ENCODE measurements around the gene LYZL6.
"Not testable (repeated sequence)": the region's sequence is repeated elsewhere in the genome, so short reads cannot be mapped to it uniquely, and the experiment has no call there.

Gene LYZL6

DNA sequence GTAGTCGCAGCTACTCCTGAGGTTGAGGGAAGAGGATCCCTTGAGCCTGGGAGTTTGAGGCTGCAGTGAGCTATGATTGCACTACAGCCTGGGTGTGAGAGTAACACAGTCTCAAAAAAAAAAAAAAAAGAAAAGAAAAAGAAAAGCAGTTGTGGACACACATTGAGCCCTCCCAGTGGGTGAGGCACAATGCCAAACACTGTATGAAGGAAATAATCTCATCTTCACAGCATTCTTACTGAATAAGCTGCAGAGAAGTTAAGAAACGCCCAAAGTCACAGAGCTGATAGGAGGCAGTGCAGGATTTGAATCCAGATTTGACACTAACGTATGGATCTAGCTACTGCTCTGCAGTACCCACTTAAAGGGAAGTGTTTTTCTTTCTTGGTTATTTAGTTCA, 5.9 kb upstream of the LYZL6 start:
- DNase-seq (ENCODE audit: low read depth) = no peak
- H3K4me3 ChIP-seq (ENCODE audit: low read depth, low read length) = no peak overlapping the region

DNA sequence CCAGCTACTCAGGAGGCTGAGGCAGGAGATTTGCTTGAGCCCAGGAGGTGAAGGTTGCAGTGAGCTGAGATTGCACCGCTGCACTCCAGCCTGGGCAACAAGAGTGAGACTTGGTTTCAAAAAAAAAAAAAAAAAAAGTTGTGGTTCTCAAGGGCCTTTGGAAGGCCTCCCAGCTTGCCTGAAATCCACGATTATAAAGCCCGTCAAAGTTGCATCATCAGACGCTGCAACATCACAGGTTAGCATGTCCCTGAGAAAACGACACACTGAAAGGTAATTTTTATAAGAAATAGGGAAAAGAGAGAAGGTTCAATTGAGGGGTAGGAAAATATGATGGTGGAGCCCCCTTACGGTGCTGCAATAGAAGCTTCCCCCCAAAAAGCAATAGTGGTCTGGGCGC, 4.6 kb upstream of the LYZL6 start:
- no peak overlapping the region for H3K4me3 ChIP-seq (ENCODE audit: low read depth, low read length)
- no peak for DNase-seq (ENCODE audit: low read depth)

DNA sequence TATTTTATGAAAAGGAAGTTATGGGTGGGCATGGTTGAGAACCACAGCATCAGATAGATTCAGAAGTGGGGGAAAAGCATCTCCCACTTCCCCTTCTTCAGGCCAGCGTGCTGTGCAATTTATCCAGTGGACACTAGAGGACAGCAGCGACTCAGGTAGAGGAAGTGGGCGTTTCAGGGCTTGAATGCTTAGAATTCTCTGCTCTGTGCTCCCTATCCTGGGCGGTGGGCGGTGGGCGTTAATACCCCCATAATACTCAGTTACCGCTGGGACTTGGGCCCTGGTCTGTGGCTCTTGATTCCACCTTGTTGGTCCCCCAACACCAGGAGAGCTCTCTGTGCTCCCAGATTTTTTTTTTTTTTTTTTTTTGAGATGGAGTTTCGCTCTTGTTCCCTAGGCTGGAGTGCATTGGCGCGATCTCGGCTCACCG, 3.7 kb upstream of the LYZL6 start:
- H3K4me3 ChIP-seq (ENCODE audit: low read depth, low read length) = no peak overlapping the region
- DNase-seq (ENCODE audit: low read depth) = no peak

DNA sequence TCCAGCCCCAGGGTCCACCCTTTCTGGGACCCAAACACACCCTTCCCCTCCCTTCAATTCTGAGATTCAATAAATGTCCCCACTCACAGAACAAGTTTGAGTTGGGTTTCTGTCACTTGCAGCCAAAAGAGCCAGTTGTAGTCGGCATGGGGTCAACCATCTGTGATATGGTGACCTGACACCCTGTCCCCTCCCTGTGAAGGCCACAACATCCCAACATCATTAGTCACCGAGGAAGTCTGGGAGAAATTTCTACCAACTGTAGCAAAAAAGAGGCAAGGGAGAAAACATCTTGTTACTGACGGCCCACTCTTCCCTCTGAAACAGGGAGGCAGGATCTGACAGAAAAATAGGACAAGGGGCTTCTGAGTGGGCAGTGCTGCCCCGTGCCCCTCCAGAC, 638 bp upstream of the LYZL6 start:
- H3K4me3 ChIP-seq (ENCODE audit: low read depth, low read length) = no peak overlapping the region
- no peak for DNase-seq (ENCODE audit: low read depth)

DNA sequence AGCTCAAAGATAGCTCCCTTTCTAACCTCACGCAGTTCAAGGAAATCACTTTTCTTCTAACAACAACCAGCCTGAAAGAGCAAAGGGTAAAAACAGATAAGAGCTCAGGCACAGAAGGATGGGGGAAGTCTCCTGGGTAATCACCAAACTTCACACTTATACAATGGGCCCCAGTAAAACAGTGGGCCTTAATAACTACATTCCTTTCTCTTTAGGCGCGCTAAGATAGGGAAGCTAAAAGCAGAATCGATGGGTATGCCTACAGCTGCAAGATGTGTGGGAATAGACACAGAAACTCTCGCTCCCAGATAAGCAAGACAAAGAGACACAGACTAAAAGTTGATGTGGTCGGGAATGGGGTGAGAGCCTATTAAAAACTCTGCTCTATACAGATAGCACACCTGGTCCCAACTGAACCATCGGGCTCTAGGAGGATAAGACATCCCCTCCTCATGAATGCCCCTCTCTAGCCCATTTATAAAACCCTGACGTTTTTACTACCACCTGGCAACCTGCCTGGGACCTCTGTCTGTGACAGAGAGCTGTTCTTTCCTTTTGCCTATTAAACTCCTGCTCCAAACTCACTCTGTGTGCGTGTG, 826 bp downstream of the LYZL6 start:
- no peak overlapping the region for H3K4me3 ChIP-seq (ENCODE audit: low read depth, low read length)
- no peak for DNase-seq (ENCODE audit: low read depth)

DNA sequence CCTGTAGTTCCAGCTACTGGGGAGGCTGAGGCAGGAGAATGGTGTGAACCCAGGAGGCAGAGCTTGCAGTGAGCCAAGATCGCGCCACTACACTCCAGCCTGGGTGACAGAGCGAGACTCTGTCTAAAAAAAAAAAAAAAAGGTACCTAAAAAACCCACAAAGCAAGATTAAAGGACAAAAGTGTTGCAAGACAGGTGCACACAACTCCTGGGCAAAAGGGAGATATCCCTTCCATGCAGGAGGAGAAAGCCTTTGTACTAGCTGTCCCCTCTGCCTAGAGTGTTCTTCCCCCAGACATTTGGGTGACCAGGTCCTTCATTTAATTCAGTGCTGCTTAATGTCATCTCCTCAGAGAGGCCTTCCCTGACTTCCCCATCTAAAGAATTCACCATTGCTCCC, 5.0 kb downstream of the LYZL6 start:
- DNase-seq (ENCODE audit: low read depth); H3K4me3 ChIP-seq (ENCODE audit: low read depth, low read length): not testable (repeated sequence)

DNA sequence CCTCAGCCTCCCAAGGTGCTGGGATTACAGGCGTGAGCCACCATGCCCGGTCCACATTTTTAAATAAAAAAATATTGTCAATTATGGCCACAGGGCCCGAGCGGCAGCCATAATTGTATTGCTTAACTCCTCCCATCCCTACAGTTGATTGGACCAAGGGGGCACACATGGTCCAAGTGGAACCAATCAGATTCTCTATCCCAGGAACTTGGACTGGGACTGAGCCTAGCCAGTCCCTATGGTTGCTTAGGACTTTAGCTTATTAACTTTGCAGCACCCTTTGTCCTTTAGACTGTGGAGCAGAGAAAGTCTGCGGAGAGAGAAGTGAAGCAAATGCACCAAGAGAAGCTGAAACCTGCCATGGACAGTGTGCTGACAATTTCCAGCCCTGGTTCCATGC, 7.5 kb downstream of the LYZL6 start:
- no peak overlapping the region for H3K4me3 ChIP-seq (ENCODE audit: low read depth, low read length)
- no peak for DNase-seq (ENCODE audit: low read depth)

DNA sequence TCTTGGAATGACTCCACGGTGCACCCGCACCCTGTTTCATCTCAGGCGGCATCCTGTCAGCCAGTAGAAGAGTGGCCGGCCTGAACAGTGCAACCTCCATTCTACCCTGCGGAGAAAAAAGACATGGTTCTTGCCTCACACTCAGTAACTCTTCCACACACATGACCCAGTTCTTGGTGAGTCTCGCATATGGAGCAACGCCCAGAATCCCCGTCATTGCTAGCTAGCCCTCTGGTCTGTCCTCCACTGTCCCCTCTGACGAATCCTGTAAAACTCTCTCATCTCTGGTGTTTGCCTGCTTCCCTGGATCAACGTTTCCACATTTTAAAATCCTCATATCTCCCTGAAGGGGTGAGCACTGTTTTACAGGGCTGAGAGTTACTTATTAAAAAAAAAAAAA, 8.8 kb downstream of the LYZL6 start:
- no peak overlapping the region for H3K4me3 ChIP-seq (ENCODE audit: low read depth, low read length)
- no peak for DNase-seq (ENCODE audit: low read depth)

DNA sequence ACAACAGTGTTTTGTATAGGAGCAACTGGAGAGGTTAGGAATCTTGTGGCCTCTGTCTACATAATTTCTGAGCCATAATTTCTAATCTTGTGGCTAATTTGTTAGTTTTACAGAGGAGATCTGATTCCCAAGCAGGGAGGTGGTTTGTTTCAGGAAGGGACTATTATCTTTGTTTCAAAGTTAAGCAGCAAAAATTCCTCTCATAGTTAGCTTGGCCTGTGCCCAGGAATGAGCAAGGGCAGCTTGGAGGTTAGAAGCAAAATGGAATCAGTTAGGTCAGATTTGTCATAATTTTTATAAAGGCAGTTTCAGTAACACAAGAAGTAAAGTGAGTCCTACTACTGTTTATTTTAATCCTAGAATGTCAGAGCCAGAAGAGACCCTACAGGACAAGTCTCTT, 10.9 kb downstream of the LYZL6 start:
- H3K4me3 ChIP-seq (ENCODE audit: low read depth, low read length) = no peak overlapping the region
- no peak for DNase-seq (ENCODE audit: low read depth)

DNA sequence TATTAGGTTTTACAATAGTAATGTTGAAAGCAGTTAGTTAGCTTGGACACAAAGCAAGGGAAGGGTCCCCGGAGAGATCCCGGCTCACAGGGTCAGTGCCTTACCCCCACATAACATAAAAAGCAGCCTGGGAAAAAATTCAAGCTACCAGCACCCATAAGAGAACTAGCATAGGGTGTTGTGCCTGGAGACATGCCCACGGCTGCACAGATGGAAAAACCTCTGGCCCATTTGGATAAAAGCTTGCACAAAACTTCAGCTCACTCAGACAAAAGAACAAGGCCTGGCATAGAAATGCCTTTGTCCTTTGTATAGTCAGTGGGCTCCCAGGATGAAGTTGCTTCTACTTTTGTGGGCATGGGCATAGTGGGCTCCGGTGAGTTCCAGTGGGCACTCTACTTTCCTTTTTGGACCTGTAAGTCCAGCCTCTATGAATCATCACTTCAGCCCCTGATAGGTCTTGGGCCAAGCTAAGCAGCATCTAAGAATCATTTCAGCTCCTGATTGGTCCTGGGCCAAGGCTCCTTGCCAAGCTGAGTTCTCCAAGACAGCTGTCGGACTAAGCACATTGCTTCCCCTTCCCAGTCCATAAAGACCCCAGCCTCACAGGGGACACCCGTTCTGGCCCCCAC, 11.6 kb downstream of the LYZL6 start:
- no peak overlapping the region for H3K4me3 ChIP-seq (ENCODE audit: low read depth, low read length)
- DNase-seq (ENCODE audit: low read depth) = no peak

DNA sequence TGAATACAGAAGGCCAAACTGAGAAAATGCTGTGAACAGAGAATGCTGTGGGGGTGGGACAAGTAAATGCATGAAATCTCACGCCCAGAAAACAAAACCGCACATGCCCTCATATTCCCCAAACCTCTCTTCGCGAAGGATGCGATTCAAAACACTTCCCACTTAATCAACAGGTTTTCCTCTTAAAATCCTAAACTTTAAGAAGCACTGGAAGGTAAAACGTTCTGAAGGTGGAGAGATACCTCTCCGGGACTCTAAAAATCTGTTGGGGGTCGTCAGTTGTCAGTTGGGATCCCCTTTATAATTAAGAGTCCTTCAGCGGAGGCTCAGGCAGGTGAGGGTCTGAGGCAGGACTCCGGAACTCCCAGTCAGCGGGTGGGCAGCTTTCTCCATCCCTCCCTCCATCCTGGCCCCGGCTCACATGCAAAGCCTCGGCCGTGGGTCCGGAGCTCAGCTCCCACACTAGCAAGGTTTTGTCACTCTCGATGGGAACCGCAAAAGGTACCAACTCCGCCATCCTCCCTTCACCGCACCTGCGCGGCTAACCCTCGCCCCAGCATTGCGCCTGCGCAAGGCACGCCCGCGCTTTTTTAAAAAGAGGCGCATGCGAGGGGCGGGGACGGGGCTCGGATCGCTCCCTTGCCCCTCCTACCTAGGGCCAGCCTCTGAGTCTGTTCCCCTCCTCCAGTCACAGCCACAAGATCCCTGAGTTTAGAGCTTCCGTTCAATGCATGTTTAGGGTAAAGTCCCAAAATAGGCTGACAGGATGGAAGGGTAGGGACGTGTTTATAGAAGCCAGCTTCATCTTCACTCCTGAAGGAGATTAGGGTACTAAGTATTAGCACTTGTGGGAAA, 13.1 kb downstream of the LYZL6 start, which contains the start of gene RDM1:
Gene RDM1, minus strand, starts transcription at position 563 of the 855 bp plus-strand sequence. Its CDS starts 46 bp downstream, at position 517.
- H3K4me3 ChIP-seq (ENCODE audit: low read depth, low read length) = peak within 1 kb of the TSS; percentile 47
- DNase-seq (ENCODE audit: low read depth) = peak; percentile 9

DNA sequence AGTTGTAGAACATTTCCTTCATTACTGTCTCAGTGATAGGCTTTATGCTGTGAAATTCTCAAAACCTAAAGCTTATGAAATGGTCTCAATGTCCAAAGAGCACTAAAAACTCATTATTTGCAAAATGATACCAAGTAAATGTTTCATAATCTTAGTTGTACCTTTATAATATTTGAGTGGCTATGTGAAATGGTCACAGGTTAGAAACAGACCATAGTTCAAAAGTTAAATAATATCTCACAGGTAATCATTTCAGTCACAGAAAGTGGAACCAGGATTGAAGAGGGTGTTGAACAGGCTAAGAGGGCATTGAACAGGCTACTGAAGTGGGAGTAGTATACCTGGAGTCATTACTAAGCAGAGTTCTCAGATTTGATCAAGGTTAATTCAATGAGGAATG, 15.8 kb downstream of the LYZL6 start:
- H3K4me3 ChIP-seq (ENCODE audit: low read depth, low read length) = no peak overlapping the region
- DNase-seq (ENCODE audit: low read depth) = no peak

DNA sequence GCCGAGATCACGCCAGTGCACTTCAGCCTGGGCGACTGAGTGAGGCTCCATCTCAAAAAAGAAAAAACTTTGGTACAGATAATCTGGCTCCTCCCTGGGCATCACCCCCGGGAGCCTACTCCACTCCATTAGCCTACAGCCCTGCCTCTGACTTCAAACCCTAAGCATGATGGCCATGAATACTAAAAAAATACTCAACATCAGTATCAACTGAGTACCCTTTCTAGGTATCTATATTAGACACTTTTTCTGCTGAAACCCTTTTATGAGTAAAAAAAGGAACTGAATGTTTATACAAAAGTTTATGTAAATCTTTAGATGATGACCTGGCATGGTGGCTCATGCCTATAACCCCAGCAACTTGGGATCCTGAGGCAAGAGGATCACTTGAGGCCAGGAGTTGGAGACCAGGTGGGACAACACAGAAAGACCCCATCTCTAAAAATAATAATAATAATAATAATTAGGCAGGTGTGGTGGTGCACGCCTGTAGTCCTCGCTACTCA, 19.9 kb downstream of the LYZL6 start:
- no peak overlapping the region for H3K4me3 ChIP-seq (ENCODE audit: low read depth, low read length)
- DNase-seq (ENCODE audit: low read depth) = no peak

DNA sequence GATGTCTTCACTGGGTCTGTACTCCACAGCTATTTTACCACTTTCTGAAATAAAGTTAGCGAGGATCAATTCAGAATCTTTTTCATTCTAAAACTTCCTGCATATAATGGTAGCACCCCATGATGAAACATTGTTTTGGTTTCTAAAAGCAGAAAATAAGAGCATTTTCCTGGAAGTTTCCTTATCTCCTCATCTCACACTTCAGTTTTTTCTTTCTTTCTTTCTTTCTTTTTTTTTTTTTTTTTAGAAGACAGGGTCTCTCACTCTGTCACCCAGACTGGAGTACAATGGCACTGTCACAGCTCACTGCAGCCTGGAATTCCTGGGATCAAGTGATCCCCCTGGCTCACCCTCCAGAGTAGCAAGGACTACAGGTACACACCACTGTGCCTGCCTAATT, 23.3 kb downstream of the LYZL6 start:
- H3K4me3 ChIP-seq (ENCODE audit: low read depth, low read length) = no peak overlapping the region
- no peak for DNase-seq (ENCODE audit: low read depth)

DNA sequence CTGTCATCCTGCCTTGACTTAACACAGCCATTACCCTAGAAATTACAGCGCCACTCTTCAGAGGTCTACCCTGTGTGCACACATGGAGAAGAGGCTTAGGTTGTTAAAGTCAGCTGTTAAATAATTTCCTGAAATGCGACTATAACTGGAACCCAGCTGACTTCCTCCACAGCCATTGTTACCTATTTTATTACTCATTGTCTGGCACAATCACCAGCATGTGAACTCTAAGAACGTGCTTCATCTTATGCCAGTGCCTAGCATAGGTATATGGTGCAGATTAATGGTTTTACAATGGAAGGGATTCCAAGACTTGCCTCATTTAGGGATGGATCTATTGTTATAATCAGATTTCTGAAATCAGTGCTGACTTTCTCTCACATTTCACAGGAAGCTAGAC, 24.8 kb downstream of the LYZL6 start:
- no peak overlapping the region for H3K4me3 ChIP-seq (ENCODE audit: low read depth, low read length)
- no peak for DNase-seq (ENCODE audit: low read depth)

DNA sequence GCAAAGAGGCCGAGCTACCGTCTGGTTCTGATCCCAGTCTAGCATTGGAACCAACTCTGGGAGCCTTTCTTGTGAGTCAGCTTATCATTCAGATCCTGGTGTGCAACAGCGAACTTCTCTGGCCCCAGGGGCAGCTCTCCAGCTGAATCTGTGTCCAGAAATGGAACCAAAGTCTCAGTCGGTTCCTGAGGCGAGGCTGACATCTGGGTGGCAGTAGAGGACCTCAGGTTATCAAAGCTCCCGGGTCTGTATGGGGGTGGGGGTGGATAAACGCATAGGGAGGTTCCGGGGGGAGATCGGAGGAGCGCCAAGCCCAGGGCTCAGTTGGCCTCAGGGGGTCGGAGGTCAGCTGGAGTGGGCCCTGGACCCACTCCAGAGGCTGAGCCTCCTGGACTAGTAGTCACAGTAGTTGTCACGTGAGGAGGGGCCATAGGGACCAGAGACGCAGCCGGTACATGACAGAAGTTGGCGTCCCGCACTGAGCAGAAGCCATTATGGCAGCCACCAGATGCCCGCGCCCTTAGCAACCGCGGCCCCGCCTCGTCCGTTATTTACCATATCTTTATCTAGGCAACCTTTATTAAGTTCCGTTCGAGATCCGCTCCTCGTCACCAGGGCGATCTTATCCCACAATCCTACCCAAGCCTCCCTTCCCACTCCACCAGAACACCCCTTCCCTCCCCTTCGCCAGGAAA, 25.8 kb downstream of the LYZL6 start:
- no peak overlapping the region for H3K4me3 ChIP-seq (ENCODE audit: low read depth, low read length)
- DNase-seq (ENCODE audit: low read depth) = no peak

DNA sequence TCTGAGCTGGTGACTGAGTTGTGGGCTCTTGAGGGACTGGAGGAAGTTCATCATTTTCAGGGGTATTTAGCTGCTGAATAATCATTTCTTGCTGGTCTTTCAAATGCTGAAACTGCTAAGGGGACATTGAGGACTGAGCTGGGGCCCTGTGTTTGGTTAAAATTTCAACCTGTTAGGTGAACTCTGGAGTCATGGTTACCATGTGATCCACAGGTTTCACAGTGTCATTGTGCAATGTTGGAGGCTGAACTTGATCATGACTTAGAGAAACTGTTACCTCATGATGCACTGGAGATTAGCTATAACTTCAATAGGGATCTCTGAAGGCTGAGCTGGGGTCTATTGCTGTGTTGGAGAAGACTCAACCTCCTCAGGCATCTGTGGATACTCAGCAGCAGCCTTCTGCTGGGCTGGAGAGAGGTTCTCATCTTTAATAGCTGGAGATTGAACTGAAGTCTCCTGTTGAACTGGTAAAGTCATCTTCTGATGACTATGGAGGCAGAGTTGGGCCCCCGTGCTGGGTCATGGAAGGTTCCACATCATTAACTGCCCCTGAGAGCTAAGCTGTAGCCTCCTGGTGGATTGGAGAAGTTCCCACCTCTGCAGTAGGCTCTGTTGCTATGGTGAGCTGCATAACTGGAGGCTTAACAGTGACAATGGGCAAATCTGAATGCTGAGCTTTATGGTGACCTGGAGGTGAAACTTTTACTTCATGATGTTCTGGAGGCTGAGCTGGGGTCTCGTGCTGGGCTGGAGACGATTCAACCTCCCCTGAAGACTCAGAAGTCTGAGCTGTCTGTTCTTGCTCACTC, 28.2 kb downstream of the LYZL6 start:
- no peak overlapping the region for H3K4me3 ChIP-seq (ENCODE audit: low read depth, low read length)
- DNase-seq (ENCODE audit: low read depth) = no peak

DNA sequence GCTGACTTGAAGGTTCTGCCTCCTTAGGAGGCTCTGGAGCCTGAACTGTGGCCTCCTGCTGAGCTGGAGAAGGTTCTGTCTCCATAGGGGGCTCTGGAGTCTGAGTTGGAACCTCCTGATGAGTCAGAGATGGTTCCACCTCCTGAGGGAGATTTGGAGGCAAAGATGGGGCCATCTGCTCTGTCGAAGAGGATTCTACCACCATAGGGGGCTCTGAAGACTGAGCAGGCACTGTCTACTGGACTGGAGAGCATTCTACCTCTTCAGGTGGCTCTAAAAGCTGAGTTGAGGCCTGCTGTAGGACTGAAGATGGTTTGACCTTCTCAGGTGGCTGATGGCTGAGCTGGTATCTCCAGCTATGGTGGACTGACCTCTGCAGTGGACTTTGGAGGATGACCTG, 29.2 kb downstream of the LYZL6 start:
- DNase-seq (ENCODE audit: low read depth) = no peak
- H3K4me3 ChIP-seq (ENCODE audit: low read depth, low read length) = no peak overlapping the region

DNA sequence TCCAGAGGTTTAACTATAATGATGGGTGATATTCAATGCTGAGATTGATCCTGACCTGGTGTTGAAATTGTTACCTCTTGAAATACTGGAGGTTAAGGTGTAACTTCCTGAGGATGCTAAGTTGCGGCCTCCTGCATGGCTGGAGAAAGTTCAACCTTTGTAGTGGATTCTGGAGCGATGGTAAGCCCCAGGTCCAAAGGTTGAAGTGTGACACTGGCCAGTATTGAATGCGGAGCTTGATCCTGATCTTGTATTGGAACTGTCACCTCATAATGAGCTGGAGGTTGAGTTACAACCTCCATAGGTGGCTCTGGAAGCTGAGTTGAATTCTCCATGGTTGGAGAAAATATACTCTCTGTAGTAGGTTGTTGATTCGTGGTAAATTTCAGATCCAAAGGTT, 29.9 kb downstream of the LYZL6 start:
- H3K4me3 ChIP-seq (ENCODE audit: low read depth, low read length) = no peak overlapping the region
- DNase-seq (ENCODE audit: low read depth) = no peak

All from skeletal muscle cell (primary cell).